Activated gamma-delta T cell (primary cell): ENCODE results near the gene TBL1X.
A peak's percentile ranks its signal among the peaks of the same experiment; 100 is the strongest.
"Not testable (repeated sequence)": the region's sequence is repeated elsewhere in the genome, so short reads cannot be mapped to it uniquely, and the experiment has no call there.

Experiments
- DNase-seq: peaks from one replicate; lab custom pipeline; 2025; lab: John Stamatoyannopoulos, UW

Gene TBL1X

GRCh38 chrX:9459186-9459748 is 5.6 kb upstream of the TBL1X start:
- no peak for DNase-seq

- no peak for DNase-seq
Measured at GRCh38 chrX:9461087-9461486, 3.8 kb upstream of the TBL1X start.

- DNase-seq, result no peak
Measured at GRCh38 chrX:9462456-9462855, 2.4 kb upstream of the TBL1X start.

- peak; percentile 37 for DNase-seq
Measured at GRCh38 chrX:9465380-9466123, 694 bp downstream of the TBL1X start.

- no peak for DNase-seq
Measured at GRCh38 chrX:9466124-9466495, 1.3 kb downstream of the TBL1X start.

GRCh38 chrX:9466736-9467135 is 1.9 kb downstream of the TBL1X start:
- no peak for DNase-seq

- no peak for DNase-seq
Measured at GRCh38 chrX:9467146-9467545, 2.3 kb downstream of the TBL1X start.

GRCh38 chrX:9467751-9468150 is 2.9 kb downstream of the TBL1X start:
- no peak for DNase-seq

- no peak for DNase-seq
Measured at GRCh38 chrX:9471571-9471985, 6.7 kb downstream of the TBL1X start.

GRCh38 chrX:9473708-9474107 is 8.8 kb downstream of the TBL1X start:
- DNase-seq, result no peak

GRCh38 chrX:9475417-9475816 is 10.6 kb downstream of the TBL1X start:
- not testable (repeated sequence) for DNase-seq

- DNase-seq, result no peak
Measured at GRCh38 chrX:9475984-9476383, 11.1 kb downstream of the TBL1X start.

GRCh38 chrX:9476810-9477575 is 12.1 kb downstream of the TBL1X start:
- no peak for DNase-seq

- DNase-seq, result no peak
Measured at GRCh38 chrX:9482408-9482807, 17.6 kb downstream of the TBL1X start.

- no peak for DNase-seq
Measured at GRCh38 chrX:9482837-9483236, 18.0 kb downstream of the TBL1X start.

- no peak for DNase-seq
Measured at GRCh38 chrX:9483376-9483775, 18.5 kb downstream of the TBL1X start.

- DNase-seq, result no peak
Measured at GRCh38 chrX:9486786-9487387, 22.0 kb downstream of the TBL1X start.

- DNase-seq, result no peak
Measured at GRCh38 chrX:9488586-9488985, 23.7 kb downstream of the TBL1X start.

- no peak for DNase-seq
Measured at GRCh38 chrX:9489234-9489633, 24.4 kb downstream of the TBL1X start.

GRCh38 chrX:9492901-9493300 is 28.0 kb downstream of the TBL1X start:
- no peak for DNase-seq

GRCh38 chrX:9493936-9494335 is 29.1 kb downstream of the TBL1X start:
- no peak for DNase-seq

GRCh38 chrX:9494771-9495170 is 29.9 kb downstream of the TBL1X start:
- no peak for DNase-seq

- no peak for DNase-seq
Measured at GRCh38 chrX:9495496-9495895, 30.6 kb downstream of the TBL1X start.
